HCT116 (cell line): ENCODE data around the gene ZFR2. TPM values are rescaled to one million over a fixed set of nuclear protein-coding genes. Genes with fewer than 3 reads are reported as not detected.

Experiments
- ATAC-seq: fragments of 200-7000 bp; cut with Tn5 transposase; 2 replicates; pipeline ENCODE4 v1.9.1; 2020; ENCODE audit warnings: mild to moderate bottlenecking, moderate library complexity
- BruUV-seq: library from RNA; stranded (reverse); fragments of 400-500 nt; replicated peaks from 2 replicates; lab custom pipeline; 2021; lab: Mats Ljungman, UMichigan
- CTCF ChIA-PET: fragments of 300-600 bp; sonication (Branson Sonifier 250); formaldehyde crosslinking; loops from one replicate; lab custom pipeline; 2021; ENCODE audit warnings: antibody characterized with exemption; lab: Charles Lee
- POLR2A ChIA-PET: fragments of 300-600, 350-600 bp; sonication (Branson Sonifier 250); formaldehyde crosslinking; loops from one replicate; lab custom pipeline; 2021; ENCODE audit warnings: antibody characterized with exemption; lab: Charles Lee
- RAD21 ChIA-PET, 2 experiments: fragments of 300-600 bp; sonication (Branson Sonifier 250); formaldehyde crosslinking; loops; one replicate each; lab custom pipeline; 2023; ENCODE audit warnings: low total read pairs in 2 of 2; ENCODE audit not compliant: uncharacterized antibody in 2 of 2, unreplicated experiment in 2 of 2, low non-redundant PET in 1 of 2; lab: Charles Lee
- DNase-seq: peaks from one replicate; pipeline ENCODE4 v3.0.0-alpha.2; 2010; ENCODE audit warnings: low read depth, low spot score
- H2AFZ ChIP-seq: fragments of 200-600 bp; shearing (Covaris generic), sonication (generic); 2 replicates; pipeline ENCODE4 v1.6.1; 2017; ENCODE audit warnings: low read depth, mixed run types, mixed read lengths, antibody characterized with exemption, low read length; ENCODE audit not compliant: poor library complexity, severe bottlenecking
- H3K27ac ChIP-seq: 2 replicates; pipeline ENCODE4 v1.5.1; 2012; ENCODE audit warnings: low read depth, low read length
- H3K27me3 ChIP-seq: fragments of 200-600 bp; sonication (generic); 2 replicates; pipeline ENCODE4 v1.6.1; 2016; ENCODE audit warnings: mixed run types, low read length, mixed read lengths; ENCODE audit not compliant: insufficient read depth
- H3K36me3 ChIP-seq, 2 experiments: fragments of 200-500 bp in 1 of 2; fragments of 200-600 bp in 1 of 2; sonication (Bioruptor generic) in 1 of 2; sonication (generic) in 1 of 2; 2 replicates each; pipeline versions ENCODE4 v1.5.1 to v1.6.1; 2014 to 2016; ENCODE audit warnings: low read length in 2 of 2, inconsistent platforms in 1 of 2, mixed read lengths in 1 of 2, mixed run types in 1 of 2; ENCODE audit not compliant: insufficient read depth in 2 of 2, control insufficient read depth in 1 of 2
- H3K4me1 ChIP-seq, 2 experiments: fragments of 200-600 bp in 1 of 2; sonication (generic) in 1 of 2; 2 replicates each; pipeline versions ENCODE4 v1.5.1 to v1.6.1; 2012 to 2017; ENCODE audit warnings: low read length in 2 of 2, inconsistent platforms in 1 of 2, mild to moderate bottlenecking in 1 of 2, mixed read lengths in 1 of 2, mixed run types in 1 of 2, moderate library complexity in 1 of 2; ENCODE audit not compliant: insufficient read depth in 2 of 2, control insufficient read depth in 1 of 2
- H3K4me2 ChIP-seq: fragments of 200-600 bp; sonication (generic); 2 replicates; pipeline ENCODE4 v1.6.1; 2017; ENCODE audit warnings: mixed run types, low read length, mixed read lengths
- H3K4me3 ChIP-seq, 2 experiments: fragments of 200-600 bp in 1 of 2; sonication (generic) in 1 of 2; replicated peaks in 1 of 2; 2 replicates each; pipeline ENCODE4 v1.5.1; 2011 to 2016; ENCODE audit warnings: low read length in 2 of 2, control low read depth in 1 of 2, low read depth in 1 of 2, mild to moderate bottlenecking in 1 of 2, mixed read lengths in 1 of 2, mixed run types in 1 of 2
- H3K79me2 ChIP-seq: fragments of 200-600 bp; sonication (generic); 2 replicates; pipeline ENCODE4 v1.6.1; 2017; ENCODE audit warnings: mild to moderate bottlenecking, mixed run types, low read length, moderate library complexity, mixed read lengths; ENCODE audit not compliant: insufficient read depth
- H3K9ac ChIP-seq: fragments of 200-600 bp; sonication (generic); 2 replicates; pipeline ENCODE4 v1.6.1; 2016; ENCODE audit warnings: low read length, mixed read lengths
- H3K9me2 ChIP-seq: fragments of 200-600 bp; sonication (generic), shearing (Covaris generic); 2 replicates; pipeline ENCODE4 v1.6.1; 2017; ENCODE audit warnings: mixed run types, mild to moderate bottlenecking, moderate library complexity; ENCODE audit not compliant: insufficient read depth
- H3K9me3 ChIP-seq, 2 experiments: fragments of 200-500 bp in 1 of 2; fragments of 200-600 bp in 1 of 2; sonication (Bioruptor generic) in 1 of 2; sonication (generic) in 1 of 2; 2 replicates each; pipeline ENCODE4 v1.6.1; 2014 to 2017; ENCODE audit warnings: low read length in 2 of 2, mixed read lengths in 2 of 2, inconsistent platforms in 1 of 2, low read depth in 1 of 2, mild to moderate bottlenecking in 1 of 2, mixed run types in 1 of 2, moderate library complexity in 1 of 2; ENCODE audit not compliant: control insufficient read depth in 1 of 2, insufficient read depth in 1 of 2
- H4K20me1 ChIP-seq: fragments of 200-600 bp; sonication (generic), shearing (Covaris generic); 2 replicates; pipeline ENCODE4 v1.6.1; 2017; ENCODE audit warnings: mixed run types, mild to moderate bottlenecking, moderate library complexity; ENCODE audit not compliant: insufficient read depth
- ATF3 ChIP-seq: IDR thresholded peaks from 2 replicates; pipeline ENCODE4 v1.6.1; 2012
- CBX3 ChIP-seq: IDR thresholded peaks from 2 replicates; pipeline ENCODE4 v1.6.1; 2012; ENCODE audit warnings: low read depth
- EGR1 ChIP-seq: IDR thresholded peaks from 2 replicates; pipeline ENCODE4 v1.6.1; 2012; ENCODE audit warnings: low read depth
- EZH2 ChIP-seq: fragments of 200-600 bp; sonication (generic); IDR thresholded peaks from 2 replicates; pipeline ENCODE4 v1.6.1; 2017; ENCODE audit warnings: antibody characterized with exemption, mixed run types
- JUND ChIP-seq: IDR thresholded peaks from 2 replicates; pipeline ENCODE4 v1.6.1; 2012
- MAX ChIP-seq: IDR thresholded peaks from 2 replicates; pipeline ENCODE4 v1.6.1; 2012
- SIN3A ChIP-seq: IDR thresholded peaks from 2 replicates; pipeline ENCODE4 v1.6.1; 2012; ENCODE audit warnings: low read depth
- YY1 ChIP-seq: IDR thresholded peaks from 2 replicates; pipeline ENCODE4 v1.6.1; 2011; ENCODE audit warnings: low read length, low read depth, moderate library complexity, mild to moderate bottlenecking; ENCODE audit not compliant: insufficient replicate concordance; ENCODE audit errors: extremely low read depth
- ZBTB33 ChIP-seq: IDR thresholded peaks from 2 replicates; pipeline ENCODE4 v1.6.1; 2011; ENCODE audit warnings: mild to moderate bottlenecking, low read length, moderate library complexity; ENCODE audit not compliant: insufficient replicate concordance; ENCODE audit errors: extremely low read depth
- ZFX ChIP-seq: fragments of 450-650 bp; IDR thresholded peaks from 2 replicates; pipeline ENCODE4 v1.6.1; 2017
- ZNF274 ChIP-seq: fragments of 200-500 bp; sonication (Bioruptor generic); IDR thresholded peaks from 2 replicates; pipeline ENCODE4 v1.6.1; 2014; ENCODE audit warnings: mild to moderate bottlenecking, low read depth, low read length, inconsistent platforms
- intact Hi-C: fragments of 100-400 bp; cut with micrococcal nuclease; formaldehyde crosslinking; loops from 2 replicates; pipeline ENCODE4 v1.10.0; 2022
- total RNA-seq: library from RNA; stranded (reverse); gene quantifications from one replicate; pipeline ENCODE4 v1.2.1, GENCODE V29; 2021; ENCODE audit not compliant: unreplicated experiment

ZFR2 gene
- total RNA-seq, 1 experiment from 2014 or later: 0.34 TPM

GRCh38 chr19:3781603-3782002 lies 87.2 kb downstream of the ZFR2 start:
- no peaks in the 10 kb centered on the region for H3K4me1 ChIP-seq
- no peak overlapping the region for H3K4me3 ChIP-seq
- no TSS peak for BruUV-seq
- no peak overlapping the region for H3K27ac ChIP-seq
- ChIA-PET CTCF (no interaction called here), RAD21 (no interaction called here), POLR2A (no interaction called here)
- H4K20me1 ChIP-seq: no peaks in the 10 kb centered on the region
- no peak for DNase-seq
- H3K27me3 ChIP-seq: no peaks in the 10 kb centered on the region
- TF ChIP-seq CBX3: peak; percentile 39; the same call in 1 of the 2 replicates
- TF ChIP-seq EGR1: no peak
- intact Hi-C loops: no loop called here
- no peak overlapping the region for H3K4me2 ChIP-seq
- no peaks in the 10 kb centered on the region for H3K36me3 ChIP-seq
- no peak overlapping the region for H2AFZ ChIP-seq
- H3K9ac ChIP-seq: no peak overlapping the region
- peaks cover 9 to 21% of the 10 kb centered on the region in 2 experiments; a peak in 3 of 4 replicates for H3K9me3 ChIP-seq
- no peaks in the 10 kb centered on the region for H3K79me2 ChIP-seq
- no peak for ATAC-seq
- H3K9me2 ChIP-seq: no peaks in the 10 kb centered on the region

GRCh38 chr19:3780786-3781304 lies 88.0 kb downstream of the ZFR2 start:
- Histone ChIP-seq H3K9ac (no peak overlapping the region), H3K4me1 (no peaks in the 10 kb centered on the region), H3K27ac (no peak overlapping the region), H3K27me3 (no peaks in the 10 kb centered on the region), H2AFZ (no peak overlapping the region), H3K4me2 (no peak overlapping the region), H3K9me2 (no peaks in the 10 kb centered on the region), H3K9me3 (peaks cover 9 to 21% of the 10 kb centered on the region in 2 experiments; a peak in 3 of 4 replicates), H3K79me2 (no peaks in the 10 kb centered on the region), H3K4me3 (no peak overlapping the region), H4K20me1 (no peaks in the 10 kb centered on the region), H3K36me3 (no peaks in the 10 kb centered on the region)
- ChIA-PET RAD21 (no interaction called here), CTCF (no interaction called here), POLR2A (no interaction called here)
- BruUV-seq: no TSS peak
- TF ChIP-seq CBX3 (no peak), ZBTB33 (no peak), SIN3A (no peak), ZFX (no peak), EZH2 (no peak), MAX (no peak), ATF3 (no peak), YY1 (no peak), JUND (no peak), ZNF274 (no peak)
- no peak for DNase-seq
- ATAC-seq: no peak
- intact Hi-C loops: no loop called here
